Putamen (tissue), 1 donor: ENCODE results near the gene ZRANB3.

ENCODE experiments used
- DNase-seq: peaks from one replicate; pipeline ENCODE4 v3.0.0-alpha.2; 2016; ENCODE audit warnings: low spot score

The ZRANB3 gene

GRCh38 chr2:135248611-135249010, 282.4 kb downstream of the ZRANB3 start:
- DNase-seq = no peak

- DNase-seq = no peak
Observed at GRCh38 chr2:135246711-135247270, 284.2 kb downstream of the ZRANB3 start.

DNA sequence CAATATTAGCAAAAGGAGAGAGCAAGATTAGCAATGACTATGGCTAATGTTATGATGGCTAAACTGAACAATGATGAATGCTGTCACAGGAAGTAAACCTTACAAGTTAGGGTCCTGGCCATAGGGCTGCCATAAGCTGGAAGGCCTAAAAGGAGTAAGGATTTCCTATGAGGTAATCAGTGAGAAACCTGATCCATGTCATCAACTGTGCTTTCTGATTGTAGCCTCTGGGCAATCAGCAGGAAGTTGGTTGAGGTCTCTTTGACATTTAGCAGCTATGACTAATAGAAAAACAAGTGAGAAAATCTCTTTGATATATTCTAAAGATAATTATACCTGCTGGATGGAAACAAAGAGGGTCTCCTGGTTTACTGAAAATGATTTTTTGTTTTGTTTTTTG, 285.9 kb downstream of the ZRANB3 start:
- DNase-seq = no peak

- no peak for DNase-seq
Observed at GRCh38 chr2:135238651-135239050, 292.4 kb downstream of the ZRANB3 start.

DNA sequence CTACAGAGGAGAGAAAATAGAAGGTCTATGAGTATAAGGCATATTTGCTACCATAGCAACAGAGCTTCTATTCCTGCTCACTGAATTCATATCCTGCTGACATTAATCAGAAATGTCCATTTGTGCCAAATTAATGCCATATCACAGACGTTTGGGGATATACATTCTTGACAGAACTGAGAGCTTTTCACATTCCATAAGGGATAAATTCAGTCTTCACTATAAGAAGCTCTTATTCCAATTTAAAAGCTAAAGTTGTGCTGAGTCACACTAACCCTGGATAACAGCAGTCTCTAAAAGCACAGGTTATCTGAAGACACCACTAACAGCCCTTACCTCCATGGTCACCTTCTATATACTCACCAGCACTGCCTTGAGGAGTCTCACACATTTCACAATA, 300.9 kb downstream of the ZRANB3 start:
- DNase-seq = no peak

DNA sequence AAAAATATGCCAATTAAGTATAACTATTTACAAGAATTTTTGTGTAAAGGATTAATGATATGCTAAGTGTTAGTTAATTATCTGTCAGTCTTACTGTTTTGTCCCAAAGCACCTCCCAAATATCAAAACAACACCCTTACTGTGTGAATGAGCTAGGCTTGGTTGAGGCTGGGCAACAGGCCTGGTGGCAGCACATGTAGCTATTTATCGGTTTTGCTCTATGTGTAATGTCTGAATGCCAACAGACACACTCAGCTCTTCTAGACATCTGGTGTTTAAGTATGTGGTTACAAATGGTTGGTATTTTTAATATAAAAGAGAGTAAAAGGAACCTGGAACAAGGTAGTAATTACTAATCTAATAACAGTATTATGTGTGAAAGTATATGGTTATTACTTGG, 303.6 kb downstream of the ZRANB3 start:
- DNase-seq = no peak

GRCh38 chr2:135226961-135227360, 304.1 kb downstream of the ZRANB3 start:
- no peak for DNase-seq

DNA sequence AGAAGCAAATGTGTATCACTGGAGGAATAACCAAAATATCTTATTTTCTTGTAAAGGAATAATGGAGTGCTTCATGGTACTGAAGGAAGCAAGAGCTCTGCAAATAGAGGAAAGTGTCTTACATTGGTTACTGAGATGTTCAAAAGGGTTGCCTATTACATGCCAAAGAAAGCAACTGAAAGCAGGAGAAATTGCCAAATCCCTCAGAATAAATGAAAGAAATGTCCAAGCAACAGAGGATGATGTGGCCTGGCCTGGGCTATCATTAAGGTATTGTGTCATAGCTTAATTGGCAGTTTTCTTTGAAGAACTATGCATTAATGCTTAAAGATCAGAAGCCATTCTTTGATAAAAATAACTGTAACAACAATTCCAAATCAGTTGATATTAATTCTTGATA, 305.2 kb downstream of the ZRANB3 start:
- DNase-seq = no peak

DNA sequence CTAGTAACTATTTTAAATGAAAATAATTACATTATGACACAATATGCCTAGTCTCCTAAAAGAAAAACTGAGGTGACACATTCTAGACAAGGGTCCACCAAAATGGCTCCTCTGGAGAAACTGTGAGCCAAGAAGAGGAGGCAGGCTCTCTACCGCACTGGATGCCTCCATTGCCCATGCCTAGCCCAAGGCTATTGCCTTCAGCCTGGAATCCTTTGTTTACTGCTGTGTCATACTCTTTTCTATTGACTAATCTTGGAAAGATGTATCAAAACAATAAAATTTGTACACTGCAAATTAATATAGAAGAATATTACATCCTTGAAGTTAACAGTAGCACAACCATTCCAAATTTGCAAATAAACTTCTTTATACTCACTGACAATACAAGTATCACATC, 311.8 kb downstream of the ZRANB3 start:
- DNase-seq = no peak

- DNase-seq = no peak
Observed at GRCh38 chr2:135218426-135218825, 312.6 kb downstream of the ZRANB3 start.

GRCh38 chr2:135212757-135213156, 318.3 kb downstream of the ZRANB3 start:
- DNase-seq = no peak

DNA sequence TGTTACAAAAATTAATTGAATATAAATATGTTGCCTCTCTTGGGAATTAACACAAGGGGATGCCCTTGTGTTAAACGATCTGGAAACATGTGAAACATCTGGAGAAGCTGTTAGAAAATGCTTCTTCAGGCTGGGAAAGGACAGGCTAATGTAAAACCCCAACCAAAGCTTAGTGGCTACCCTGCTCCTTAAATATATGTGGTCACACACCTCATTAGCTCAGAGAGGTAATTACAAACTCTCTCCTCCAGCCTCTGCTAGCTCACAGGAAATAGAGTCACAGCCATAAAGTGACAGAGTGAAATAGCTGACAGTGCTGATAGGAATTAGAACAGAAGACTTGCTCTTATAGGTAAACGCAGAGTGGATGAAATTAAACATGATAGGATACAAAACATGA, 323.0 kb downstream of the ZRANB3 start:
- DNase-seq = no peak

DNA sequence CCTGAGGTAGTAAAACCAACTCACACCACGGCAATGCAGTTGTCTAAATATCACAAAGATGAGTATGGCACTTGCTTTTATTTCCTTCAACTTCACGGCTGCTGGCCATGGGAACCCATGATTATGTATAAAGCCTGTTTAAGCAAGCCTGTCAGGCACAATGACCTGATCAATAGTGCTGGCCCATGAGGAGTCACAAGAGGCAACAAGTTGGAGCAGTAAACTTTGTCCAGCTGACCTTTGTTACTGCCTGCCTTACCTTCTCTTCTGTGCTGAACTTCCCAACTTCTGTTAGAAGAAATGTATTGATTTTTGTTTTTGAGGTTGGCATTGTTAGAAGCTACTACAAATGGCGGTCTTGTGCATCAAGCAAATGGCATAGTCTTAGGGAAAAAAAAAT, 327.1 kb downstream of the ZRANB3 start:
- DNase-seq = no peak

GRCh38 chr2:135202751-135203150, 328.3 kb downstream of the ZRANB3 start:
- no peak for DNase-seq

- DNase-seq = no peak
Observed at GRCh38 chr2:135198481-135198880, 332.5 kb downstream of the ZRANB3 start.

GRCh38 chr2:135190799-135191198, 340.2 kb downstream of the ZRANB3 start:
- no peak for DNase-seq

DNA sequence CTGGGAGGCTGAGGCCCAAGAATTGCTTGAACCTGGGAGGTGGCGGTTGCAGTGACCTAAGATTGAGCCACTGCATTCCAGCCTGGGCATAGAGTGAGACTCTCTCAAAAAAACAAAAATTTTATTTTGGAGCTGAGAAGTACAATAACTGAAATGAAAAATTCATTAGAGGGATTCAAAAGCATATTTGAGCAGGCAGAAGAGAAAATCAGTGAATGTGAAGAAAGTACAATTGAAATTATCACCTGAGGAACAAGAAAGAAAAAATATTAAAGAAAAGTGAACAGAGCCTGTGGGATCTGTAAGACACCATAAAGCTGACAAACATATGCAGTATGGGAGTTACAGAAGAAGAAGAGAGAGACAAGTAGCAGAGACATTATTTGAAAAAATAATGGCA, 341.9 kb downstream of the ZRANB3 start:
- no peak for DNase-seq

GRCh38 chr2:135187270-135187669, 343.7 kb downstream of the ZRANB3 start:
- no peak for DNase-seq

DNA sequence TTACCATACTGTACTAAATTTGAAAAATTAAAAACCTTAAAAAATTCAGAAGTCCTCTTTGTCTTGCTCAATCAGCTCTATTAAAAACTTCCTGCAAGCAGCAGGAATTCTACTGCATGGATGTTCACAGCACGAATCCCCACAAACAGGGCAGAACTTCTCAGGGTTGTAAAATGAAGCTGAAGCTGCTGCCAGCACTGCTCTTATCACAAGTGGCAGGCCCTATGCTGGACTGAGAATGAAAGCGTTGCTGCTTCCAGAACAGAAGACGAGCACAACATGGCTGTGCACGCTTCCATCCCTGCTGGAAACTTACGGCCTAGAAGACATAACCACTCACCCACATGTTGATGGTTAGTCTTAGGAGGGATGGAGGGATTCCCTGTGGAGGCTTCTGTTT, 345.0 kb downstream of the ZRANB3 start:
- DNase-seq = no peak

GRCh38 chr2:135183822-135184221, 347.2 kb downstream of the ZRANB3 start:
- no peak for DNase-seq

DNA sequence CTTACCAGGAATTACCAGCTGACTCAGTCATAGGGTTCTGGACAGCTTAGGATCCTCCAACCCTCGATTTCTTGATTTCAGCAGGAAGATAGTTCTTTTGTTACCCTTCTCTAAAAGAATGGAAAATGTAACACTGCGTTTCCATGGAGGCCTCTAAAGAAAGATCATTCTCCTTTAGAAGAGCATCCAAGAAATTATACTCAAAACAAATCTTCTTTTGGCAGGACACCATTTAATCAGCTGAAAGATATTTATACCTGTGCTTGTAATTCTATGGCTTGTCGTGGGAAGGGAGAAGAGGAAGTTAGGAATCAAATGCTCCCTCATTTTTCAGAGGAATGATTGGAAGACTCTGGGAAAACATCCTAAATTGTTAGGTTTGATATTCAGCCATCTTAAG, 348.4 kb downstream of the ZRANB3 start:
- DNase-seq = no peak

GRCh38 chr2:135182190-135182589, 348.8 kb downstream of the ZRANB3 start:
- DNase-seq = no peak

DNA sequence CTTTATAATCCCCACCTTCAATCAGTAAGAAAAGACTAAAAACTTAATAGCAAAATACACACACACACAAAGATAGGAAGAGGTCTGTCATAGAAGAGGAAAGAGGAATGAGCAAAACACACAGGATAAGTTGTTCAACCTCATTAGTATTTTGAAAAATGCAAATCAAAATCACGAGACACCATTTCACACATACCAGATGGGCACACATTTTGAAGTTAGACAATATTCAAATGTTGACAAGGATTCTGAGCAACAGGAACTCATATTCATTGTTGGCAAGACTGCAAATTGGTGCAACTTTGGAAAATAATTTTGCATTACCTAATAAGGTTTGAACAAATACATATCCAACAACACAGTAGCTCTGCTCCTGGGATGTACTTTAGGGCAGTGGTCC, 351.3 kb downstream of the ZRANB3 start:
- no peak for DNase-seq

GRCh38 chr2:135175177-135175576, 355.8 kb downstream of the ZRANB3 start:
- no peak for DNase-seq

GRCh38 chr2:135174810-135175093, 356.3 kb downstream of the ZRANB3 start:
- DNase-seq = no peak
